H9 (cell line): ENCODE data around the gene SKIDA1. TPM values are rescaled to one million over a fixed set of nuclear protein-coding genes. Genes with fewer than 3 reads are reported as not detected.

Source experiments
- DNase-seq: peaks from one replicate; pipeline ENCODE4 v3.0.0-alpha.2; 2017
- H2AFZ ChIP-seq: one replicate; pipeline ENCODE4 v1.6.1; 2013; ENCODE audit warnings: mild to moderate bottlenecking, low read length, control low read depth, moderate library complexity
- H2AK5ac ChIP-seq: 2 replicates; pipeline ENCODE4 v1.6.1; 2013; ENCODE audit warnings: low read length, control low read depth, mixed read lengths; ENCODE audit not compliant: insufficient read length
- H2BK120ac ChIP-seq: one replicate; pipeline ENCODE4 v1.6.1; 2013; ENCODE audit warnings: low read depth, mild to moderate bottlenecking, low read length, control low read depth, inconsistent platforms; ENCODE audit not compliant: poor library complexity, severe bottlenecking
- H2BK12ac ChIP-seq: 2 replicates; pipeline ENCODE4 v1.6.1; 2013; ENCODE audit warnings: low read length, control low read depth, mixed read lengths, low read depth; ENCODE audit not compliant: insufficient read length
- H2BK15ac ChIP-seq: 2 replicates; pipeline ENCODE4 v1.6.1; 2013; ENCODE audit warnings: low read depth, low read length, control low read depth
- H2BK20ac ChIP-seq: one replicate; pipeline ENCODE4 v1.6.1; 2013; ENCODE audit warnings: low read depth, mild to moderate bottlenecking, low read length, control low read depth, inconsistent platforms; ENCODE audit not compliant: poor library complexity, severe bottlenecking
- H2BK5ac ChIP-seq: 2 replicates; pipeline ENCODE4 v1.6.1; 2013; ENCODE audit warnings: low read length, control low read depth, mixed read lengths; ENCODE audit not compliant: insufficient read length
- H3K14ac ChIP-seq: 2 replicates; pipeline ENCODE4 v1.6.1; 2013; ENCODE audit warnings: low read length, control low read depth; ENCODE audit not compliant: insufficient read depth
- H3K18ac ChIP-seq: 2 replicates; pipeline ENCODE4 v1.6.1; 2013; ENCODE audit warnings: low read depth, mild to moderate bottlenecking, mixed read lengths, low read length, control low read depth; ENCODE audit not compliant: insufficient read length
- H3K23ac ChIP-seq: 2 replicates; pipeline ENCODE4 v1.6.1; 2013; ENCODE audit warnings: low read length, control low read depth, mixed read lengths, low read depth; ENCODE audit not compliant: insufficient read length
- H3K23me2 ChIP-seq: 2 replicates; pipeline ENCODE4 v1.6.1; 2013; ENCODE audit warnings: low read depth, mild to moderate bottlenecking, mixed read lengths, low read length, control low read depth; ENCODE audit not compliant: insufficient read length, poor library complexity, severe bottlenecking
- H3K27ac ChIP-seq: 2 replicates; pipeline ENCODE4 v1.5.1; 2013; ENCODE audit warnings: low read length, control low read depth, mixed read lengths, low read depth; ENCODE audit not compliant: insufficient read length
- H3K27me3 ChIP-seq: 2 replicates; pipeline ENCODE4 v1.6.1; 2013; ENCODE audit warnings: low read length, control low read depth, inconsistent platforms; ENCODE audit not compliant: insufficient read depth
- H3K4ac ChIP-seq: 2 replicates; pipeline ENCODE4 v1.6.1; 2013; ENCODE audit warnings: low read depth, mild to moderate bottlenecking, control low read depth, inconsistent platforms, low read length, moderate library complexity
- H3K4me1 ChIP-seq: 2 replicates; pipeline ENCODE4 v1.6.1; 2013; ENCODE audit warnings: low read length, control low read depth, inconsistent platforms; ENCODE audit not compliant: insufficient read depth
- H3K4me2 ChIP-seq: 2 replicates; pipeline ENCODE4 v1.6.1; 2013; ENCODE audit warnings: low read length, control low read depth, mixed read lengths; ENCODE audit not compliant: insufficient read length, insufficient read depth
- H3K56ac ChIP-seq: 2 replicates; pipeline ENCODE4 v1.6.1; 2013; ENCODE audit warnings: low read depth, mild to moderate bottlenecking, mixed read lengths, low read length, control low read depth; ENCODE audit not compliant: insufficient read length
- H3K79me1 ChIP-seq: 2 replicates; pipeline ENCODE4 v1.6.1; 2013; ENCODE audit warnings: low read depth, mild to moderate bottlenecking, moderate library complexity, low read length, control low read depth, inconsistent platforms; ENCODE audit not compliant: insufficient read depth, poor library complexity, severe bottlenecking
- H3K79me2 ChIP-seq: 2 replicates; pipeline ENCODE4 v1.6.1; 2013; ENCODE audit warnings: low read length, control low read depth, inconsistent platforms; ENCODE audit not compliant: insufficient read depth
- H3K9ac ChIP-seq: 2 replicates; pipeline ENCODE4 v1.6.1; 2013; ENCODE audit warnings: low read length, control low read depth, mixed read lengths; ENCODE audit not compliant: insufficient read length; ENCODE audit errors: extremely low read depth
- H3K9me3 ChIP-seq: one replicate; pipeline ENCODE4 v1.6.1; 2013; ENCODE audit warnings: low read depth, low read length, inconsistent platforms; ENCODE audit not compliant: control insufficient read depth
- H3T11ph ChIP-seq: one replicate; pipeline ENCODE4 v1.6.1; 2013; ENCODE audit warnings: mild to moderate bottlenecking, low read length, control low read depth, inconsistent platforms
- H4K20me1 ChIP-seq: one replicate; pipeline ENCODE4 v1.6.1; 2013; ENCODE audit not compliant: control insufficient read depth, insufficient read length, insufficient read depth
- H4K5ac ChIP-seq: 2 replicates; pipeline ENCODE4 v1.6.1; 2013; ENCODE audit warnings: low read depth, mild to moderate bottlenecking, mixed read lengths, low read length, control low read depth; ENCODE audit not compliant: insufficient read length
- H4K8ac ChIP-seq: replicated peaks from 2 replicates; pipeline ENCODE4 v1.6.1; 2013; ENCODE audit warnings: low read length, control low read depth, mixed read lengths, low read depth; ENCODE audit not compliant: insufficient read length
- H4K91ac ChIP-seq: 2 replicates; pipeline ENCODE4 v1.6.1; 2013; ENCODE audit warnings: low read depth, mild to moderate bottlenecking, moderate library complexity, mixed read lengths, low read length, control low read depth; ENCODE audit not compliant: insufficient read length
- H3K27ac Mint-ChIP-seq, 3 experiments: 2 replicates in 2 of 3; 3 replicates in 1 of 3; pipeline ENCODE4 v1.8.0; 2020 to 2021; ENCODE audit warnings: mixed read lengths in 3 of 3, mild to moderate bottlenecking in 1 of 3, moderate library complexity in 1 of 3
- H3K27me3 Mint-ChIP-seq: 2 replicates; pipeline ENCODE4 v1.8.0; 2021; ENCODE audit warnings: low read depth, mild to moderate bottlenecking, moderate library complexity, mixed read lengths
- H3K36me3 Mint-ChIP-seq, 3 experiments: 2 replicates in 2 of 3; 3 replicates in 1 of 3; pipeline ENCODE4 v1.8.0; 2020 to 2021; ENCODE audit warnings: low read depth in 3 of 3, mixed read lengths in 3 of 3; ENCODE audit not compliant: insufficient read depth in 1 of 3
- H3K4me1 Mint-ChIP-seq, 2 experiments: 2 replicates each; pipeline ENCODE4 v1.8.0; 2020; ENCODE audit warnings: mixed read lengths in 2 of 2
- H3K4me3 Mint-ChIP-seq, 2 experiments: 2 replicates in 1 of 2; 3 replicates in 1 of 2; pipeline ENCODE4 v1.8.0; 2020 to 2021; ENCODE audit warnings: mild to moderate bottlenecking in 2 of 2, mixed read lengths in 2 of 2, moderate library complexity in 1 of 2
- H3K9me3 Mint-ChIP-seq, 2 experiments: 2 replicates in 1 of 2; 3 replicates in 1 of 2; pipeline ENCODE4 v1.8.0; 2020; ENCODE audit warnings: mild to moderate bottlenecking in 2 of 2, mixed read lengths in 2 of 2, moderate library complexity in 1 of 2
- CTCF ChIP-seq: fragments of 200-600 bp; sonication (generic); conservative IDR thresholded peaks from 3 replicates; pipeline ENCODE4 v1.8.0; 2021; ENCODE audit warnings: antibody characterized with exemption, mild to moderate bottlenecking
- total RNA-seq: library from RNA; stranded (reverse); gene quantifications from 2 replicates; pipeline ENCODE4 v1.2.1, GENCODE V29; 2021

SKIDA1 gene
- total RNA-seq, 1 experiment from 2014 or later, result 5.9 TPM

- Mint-ChIP-seq H3K4me3 (peak overlapping the region; percentile 85 to 87; a peak in 4 of 5 replicates), H3K27me3 (peaks cover 32% of the 10 kb centered on the region), H3K36me3 (no peaks in the 10 kb centered on the region; a peak in 1 of 7 replicates), H3K9me3 (no peaks in the 10 kb centered on the region; a peak in 2 of 5 replicates), H3K27ac (no peak overlapping the region), H3K4me1 (peaks cover 70 to 71% of the 10 kb centered on the region in 2 experiments)
- Histone ChIP-seq H3K9ac (no peak overlapping the region), H3T11ph (no peak overlapping the region), H3K56ac (no peak overlapping the region), H2BK20ac (no peak overlapping the region), H3K4me1 (peaks cover 6% of the 10 kb centered on the region; the same call in 1 of the 2 replicates), H3K9me3 (no peaks in the 10 kb centered on the region), H4K20me1 (no peaks in the 10 kb centered on the region), H2BK15ac (no peak overlapping the region), H3K79me2 (no peaks in the 10 kb centered on the region), H3K18ac (no peak overlapping the region), H3K23ac (no peak overlapping the region), H4K8ac (no peak overlapping the region), H2AFZ (no peak overlapping the region), H4K5ac (no peak overlapping the region), H4K91ac (no peak overlapping the region), H3K23me2 (peaks cover 55% of the 10 kb centered on the region), H3K4me2 (peak overlapping the region; percentile 89), H3K27ac (no peak overlapping the region), H3K79me1 (no peaks in the 10 kb centered on the region), H3K4ac (no peak overlapping the region), H2BK12ac (no peak overlapping the region), H3K14ac (no peak overlapping the region), H2BK5ac (no peak overlapping the region), H2BK120ac (no peak overlapping the region), H3K27me3 (peaks cover 12% of the 10 kb centered on the region; the same call in 1 of the 2 replicates), H2AK5ac (no peak overlapping the region)
- no peak for DNase-seq
- no peak for TF ChIP-seq CTCF
These were observed 5.0 kb downstream of the SKIDA1 start for GRCh38 chr10:21520509-21520908.
